Loucy (cell line): ENCODE data around the gene MAN1B1.

Experiments
- EZH2phosphoT487 ChIP-seq: fragments of 200-600 bp; IDR thresholded peaks from 2 replicates; pipeline ENCODE4 v1.6.1; 2018; ENCODE audit warnings: antibody characterized with exemption, mild to moderate bottlenecking, moderate library complexity, borderline replicate concordance
- TF ChIP-seq, protein P1 (sequence below): fragments of 200-600 bp; sonication (generic); conservative IDR thresholded peaks from 2 replicates; pipeline ENCODE4 v1.5.1; 2014; ENCODE audit warnings: mild to moderate bottlenecking, antibody characterized with exemption, low read length

- TF ChIP-seq, protein P1, sequence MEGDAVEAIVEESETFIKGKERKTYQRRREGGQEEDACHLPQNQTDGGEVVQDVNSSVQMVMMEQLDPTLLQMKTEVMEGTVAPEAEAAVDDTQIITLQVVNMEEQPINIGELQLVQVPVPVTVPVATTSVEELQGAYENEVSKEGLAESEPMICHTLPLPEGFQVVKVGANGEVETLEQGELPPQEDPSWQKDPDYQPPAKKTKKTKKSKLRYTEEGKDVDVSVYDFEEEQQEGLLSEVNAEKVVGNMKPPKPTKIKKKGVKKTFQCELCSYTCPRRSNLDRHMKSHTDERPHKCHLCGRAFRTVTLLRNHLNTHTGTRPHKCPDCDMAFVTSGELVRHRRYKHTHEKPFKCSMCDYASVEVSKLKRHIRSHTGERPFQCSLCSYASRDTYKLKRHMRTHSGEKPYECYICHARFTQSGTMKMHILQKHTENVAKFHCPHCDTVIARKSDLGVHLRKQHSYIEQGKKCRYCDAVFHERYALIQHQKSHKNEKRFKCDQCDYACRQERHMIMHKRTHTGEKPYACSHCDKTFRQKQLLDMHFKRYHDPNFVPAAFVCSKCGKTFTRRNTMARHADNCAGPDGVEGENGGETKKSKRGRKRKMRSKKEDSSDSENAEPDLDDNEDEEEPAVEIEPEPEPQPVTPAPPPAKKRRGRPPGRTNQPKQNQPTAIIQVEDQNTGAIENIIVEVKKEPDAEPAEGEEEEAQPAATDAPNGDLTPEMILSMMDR: no peak
- no peak for TF ChIP-seq EZH2phosphoT487
These were observed 19.3 kb downstream of the MAN1B1 start for GRCh38 chr9:137105814-137106661.
